NAMALWA (cell line): Measurements from ENCODE around the gene MYBPC3.
A peak's percentile ranks its signal among the peaks of the same experiment; 100 is the strongest.

Source experiments
- DNase-seq: peaks from one replicate; pipeline ENCODE4 v3.0.0-alpha.2; 2015; ENCODE audit warnings: low spot score

Gene MYBPC3

GRCh38 chr11:47384498-47384897 lies 32.0 kb upstream of the MYBPC3 start:
- no peak for DNase-seq

GRCh38 chr11:47383071-47383470 lies 30.6 kb upstream of the MYBPC3 start:
- DNase-seq: no peak

DNA sequence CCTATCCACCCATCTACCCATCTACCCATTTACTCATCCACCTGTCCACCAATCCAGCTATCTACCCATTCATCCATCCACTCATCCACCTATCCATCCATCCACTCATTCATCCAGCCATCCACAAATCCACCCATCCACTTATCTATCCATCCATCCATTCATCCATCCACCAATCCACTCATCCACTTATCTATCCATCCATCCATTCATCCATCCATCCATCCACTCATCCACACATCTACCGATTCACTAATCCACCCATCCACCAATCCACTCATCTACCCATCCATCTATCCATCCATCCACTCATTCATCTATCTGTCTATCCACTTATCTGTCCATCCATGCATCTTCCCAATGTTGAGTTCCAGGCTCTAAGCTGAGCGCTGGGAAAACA lies 27.6 kb upstream of the MYBPC3 start:
- no peak for DNase-seq

GRCh38 chr11:47379317-47379716 lies 26.8 kb upstream of the MYBPC3 start:
- no peak for DNase-seq

- DNase-seq: no peak
Observed at GRCh38 chr11:47378836-47379170, 26.3 kb upstream of the MYBPC3 start.

GRCh38 chr11:47378010-47378835 lies 25.7 kb upstream of the MYBPC3 start, which contains the start of gene SPI1:
TSS of gene SPI1 (minus strand) at chr11:47378547. CDS start at chr11:47378353, 194 bp downstream.
- peak; percentile 93 for DNase-seq

DNA sequence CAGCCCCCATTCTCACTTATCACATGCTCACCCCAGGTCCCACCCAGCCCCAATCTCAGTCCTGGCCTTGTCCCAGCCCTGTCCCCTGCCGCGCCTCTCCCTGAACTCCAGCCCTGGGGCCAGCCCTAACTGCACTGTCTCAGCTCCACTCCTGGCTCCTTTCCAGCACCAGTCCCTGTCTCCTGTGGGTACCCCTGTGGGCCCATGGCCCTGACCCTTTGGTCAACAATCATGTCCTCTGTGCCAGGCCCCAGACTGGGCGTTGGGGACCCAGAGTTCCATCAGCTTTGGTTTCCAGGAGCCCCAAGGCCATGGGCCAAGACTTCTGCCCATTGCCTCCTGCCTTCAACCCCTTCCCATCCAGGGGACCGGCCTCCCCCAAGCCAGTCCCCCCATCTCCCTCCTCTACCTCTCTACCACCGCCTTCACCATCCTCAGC lies 25.1 kb upstream of the MYBPC3 start:
- no peak for DNase-seq

DNA sequence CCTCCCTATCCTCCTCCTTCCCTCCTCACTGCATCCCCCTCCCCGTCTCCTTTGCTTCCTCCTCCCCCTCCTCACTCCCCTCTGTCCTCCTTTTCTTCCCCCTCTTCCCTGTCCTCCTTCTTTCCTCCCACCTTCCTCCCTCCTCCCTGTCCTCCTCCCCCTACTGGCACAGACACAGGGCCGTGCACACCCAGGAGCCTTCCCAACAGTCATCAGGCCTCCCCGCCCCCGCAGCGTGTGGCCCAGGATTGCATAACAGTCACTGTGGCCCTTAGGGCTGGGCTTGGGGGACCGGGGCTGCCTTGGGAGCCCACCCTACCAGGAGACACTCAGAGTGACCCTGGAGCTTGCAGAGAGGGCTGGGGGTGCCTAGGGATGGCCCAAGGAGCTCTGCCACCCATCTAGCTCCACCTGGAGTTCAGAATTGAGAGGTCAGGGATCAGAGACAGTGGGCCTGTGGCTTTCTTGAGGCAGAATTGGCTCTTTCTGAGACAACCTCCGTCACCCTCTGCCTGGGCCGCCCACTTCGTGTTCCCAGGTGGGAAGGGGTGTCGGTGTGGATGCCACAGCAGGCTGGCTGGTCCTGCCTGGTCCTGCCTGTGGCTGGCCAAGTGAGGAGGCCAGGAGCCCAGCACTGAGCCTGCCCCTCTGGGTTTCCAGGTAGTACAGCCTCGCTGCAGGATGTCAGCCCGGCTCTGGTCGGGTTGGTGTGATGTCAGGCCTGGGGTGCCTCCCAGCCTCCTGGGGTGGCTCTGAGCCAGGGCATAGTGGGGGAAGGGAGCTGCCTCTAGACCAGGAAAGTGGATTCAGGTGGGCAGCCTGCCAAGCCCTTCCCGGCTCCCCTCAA lies 24.2 kb upstream of the MYBPC3 start:
- peak; percentile 47 for DNase-seq

DNA sequence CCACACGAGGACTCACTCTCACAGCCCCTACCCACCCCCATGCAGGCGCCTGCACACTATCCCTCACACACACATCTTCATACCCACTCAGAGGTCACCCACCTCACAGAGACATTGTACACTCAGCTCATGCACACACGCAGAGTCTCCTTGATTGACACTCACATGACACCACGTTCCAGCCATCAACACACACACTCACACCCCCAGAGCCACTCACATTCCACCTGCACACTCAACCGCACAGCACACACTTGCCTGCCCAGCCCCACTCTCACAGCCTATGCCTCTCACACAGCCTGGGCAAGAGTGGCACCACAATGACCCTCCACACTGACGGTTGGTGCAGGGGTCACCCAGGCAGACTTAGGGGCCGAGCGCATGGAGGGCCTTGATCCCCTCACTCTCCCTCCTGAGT lies 23.6 kb upstream of the MYBPC3 start:
- DNase-seq: no peak

DNA sequence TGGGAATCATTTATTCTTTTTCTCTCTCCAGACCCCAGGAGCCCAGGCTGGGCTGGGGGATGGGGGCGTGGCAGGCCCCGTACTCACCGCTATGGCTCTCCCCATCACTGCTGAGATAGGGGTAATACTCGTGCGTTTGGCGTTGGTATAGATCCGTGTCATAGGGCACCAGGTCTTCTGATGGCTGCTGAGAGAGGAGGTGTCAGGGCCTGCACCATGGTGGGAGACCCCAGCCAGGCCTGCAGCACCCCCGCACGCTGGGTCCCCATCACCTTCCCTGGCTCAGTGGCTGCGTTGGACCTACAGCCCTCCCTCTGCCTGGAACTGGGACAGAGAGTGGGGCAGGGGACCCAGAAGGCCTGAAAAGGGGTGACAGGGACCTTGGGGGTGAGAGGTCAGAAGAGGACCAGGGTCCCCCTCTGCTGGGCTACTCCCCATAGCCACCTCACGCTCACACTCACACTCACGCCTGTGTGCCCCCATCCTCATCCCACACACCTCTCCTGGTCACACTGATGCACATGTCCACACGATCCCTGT lies 23.1 kb upstream of the MYBPC3 start:
- DNase-seq: no peak

GRCh38 chr11:47375020-47375419 lies 22.5 kb upstream of the MYBPC3 start:
- DNase-seq: no peak

GRCh38 chr11:47374720-47375019 lies 22.2 kb upstream of the MYBPC3 start:
- no peak for DNase-seq

DNA sequence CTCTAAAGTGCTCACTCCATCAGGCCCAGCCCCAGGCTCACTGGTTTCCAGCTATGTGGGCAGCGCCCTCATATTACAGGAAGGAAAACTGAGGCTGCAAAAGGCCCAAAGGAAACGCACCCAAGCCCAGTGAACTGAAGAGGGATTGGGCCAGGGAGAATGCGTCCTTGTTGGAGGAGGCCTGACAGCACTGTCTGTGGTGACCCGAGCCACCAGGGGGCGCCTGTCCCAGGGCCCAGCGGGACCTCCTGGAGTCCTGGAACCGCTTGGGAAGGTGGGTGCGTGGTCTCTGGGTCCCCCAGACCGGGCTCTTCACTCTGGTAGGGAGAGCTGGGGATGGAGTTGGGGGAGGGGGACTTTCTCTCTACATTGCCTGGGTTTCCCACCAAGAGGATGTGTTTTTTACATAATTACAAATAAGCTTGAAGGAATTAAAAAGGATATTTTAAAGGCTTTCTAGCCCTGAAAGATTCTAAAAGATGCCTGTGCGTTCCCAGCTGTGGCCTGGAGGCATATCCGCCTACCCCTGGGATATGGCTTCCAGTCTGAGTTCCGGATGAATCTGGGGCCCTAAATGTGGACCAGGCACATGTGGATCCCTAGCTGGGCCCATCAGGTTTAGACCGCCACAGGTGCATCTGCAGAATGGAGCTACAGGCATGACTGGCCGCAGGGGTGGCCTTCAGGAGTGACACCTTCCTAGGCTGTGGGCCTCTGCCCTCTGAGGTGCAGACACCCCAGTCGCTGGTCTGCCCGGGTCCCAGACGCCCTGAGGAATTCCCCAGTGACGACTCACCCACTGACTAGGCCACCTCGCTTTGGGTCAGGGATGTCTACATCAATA lies 21.6 kb upstream of the MYBPC3 start:
- DNase-seq: peak; percentile 80

- DNase-seq: no peak
Observed at GRCh38 chr11:47372422-47372821, 19.9 kb upstream of the MYBPC3 start.

DNA sequence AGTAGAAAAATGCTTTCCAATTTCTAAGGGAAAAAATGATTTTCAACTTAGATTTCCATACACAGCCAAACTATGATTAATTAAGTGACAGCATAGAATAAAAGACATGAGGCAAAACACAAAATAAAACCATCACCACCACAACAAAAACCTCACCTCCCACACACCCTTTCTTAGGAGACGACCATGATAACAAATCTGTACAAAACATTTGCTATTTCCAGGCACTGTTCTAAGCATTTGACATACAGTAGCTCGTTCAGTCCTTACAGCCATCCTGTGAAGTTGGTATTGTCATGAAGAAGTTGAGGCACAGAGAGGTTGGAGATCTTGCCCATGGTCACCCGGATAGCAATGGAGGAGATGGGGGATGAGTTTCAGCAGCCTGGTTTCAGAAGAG lies 17.2 kb upstream of the MYBPC3 start:
- no peak for DNase-seq

GRCh38 chr11:47366020-47366490 lies 13.6 kb upstream of the MYBPC3 start:
- DNase-seq: no peak

- DNase-seq: no peak
Observed at GRCh38 chr11:47361419-47361818, 8.9 kb upstream of the MYBPC3 start.

DNA sequence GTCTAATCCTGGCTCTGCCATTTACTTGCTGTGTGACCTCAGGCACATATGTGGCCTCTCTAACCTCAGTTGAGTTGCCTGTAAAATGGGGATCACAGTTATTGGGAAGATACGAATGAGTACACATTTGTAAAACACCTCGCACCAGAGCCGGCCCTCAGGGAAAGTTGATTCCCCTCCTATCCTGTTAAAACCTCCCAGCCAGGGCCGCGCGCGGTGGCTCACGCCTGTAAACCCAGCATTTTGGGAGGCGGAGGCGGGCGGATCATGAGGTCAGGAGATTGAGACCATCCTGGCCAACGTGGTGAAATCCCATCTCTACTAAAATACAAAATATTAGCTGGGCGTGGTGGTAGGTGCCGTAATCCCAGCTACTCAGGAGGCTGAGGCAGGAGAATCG lies 7.8 kb upstream of the MYBPC3 start:
- DNase-seq: no peak

DNA sequence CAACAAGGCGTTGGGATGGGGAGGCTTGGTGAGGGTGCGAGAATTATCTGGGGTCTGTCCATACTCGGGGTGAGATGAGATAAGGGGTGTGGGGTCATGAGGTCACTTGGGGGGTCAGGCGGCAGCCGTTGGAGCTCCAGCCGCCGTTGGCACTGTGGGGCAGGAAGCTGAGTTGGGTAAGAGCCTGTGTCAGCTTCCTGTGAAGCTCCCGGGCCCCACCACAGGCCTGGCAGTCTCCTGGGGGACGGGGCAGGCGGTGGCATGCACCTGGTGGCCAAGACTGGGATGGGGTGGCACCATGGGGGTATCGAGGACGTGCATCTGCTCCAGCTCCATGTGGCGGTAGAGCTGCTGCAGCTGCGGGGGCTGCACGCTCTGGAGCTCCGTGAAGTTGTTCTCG lies 7.1 kb upstream of the MYBPC3 start:
- DNase-seq: no peak

DNA sequence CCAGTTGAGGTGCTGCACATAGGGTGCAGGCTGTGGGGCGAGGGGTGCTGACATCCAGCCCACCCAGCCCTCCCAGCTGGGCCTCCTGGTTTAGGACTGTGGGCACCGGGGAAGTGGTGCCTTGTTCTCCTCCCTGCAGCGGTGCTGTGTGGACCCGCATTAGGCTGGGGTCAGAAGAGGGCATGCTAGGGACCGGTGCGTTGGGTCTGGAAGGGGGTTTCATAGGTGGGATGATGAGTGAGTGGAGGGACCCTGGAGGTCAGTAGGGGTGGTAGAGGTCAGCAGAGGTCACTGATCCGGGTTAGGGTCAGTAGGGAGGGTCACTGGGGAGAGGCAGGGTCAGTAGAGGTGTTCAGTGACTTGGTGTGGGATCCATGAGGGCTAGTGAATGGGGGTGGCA lies 6.7 kb upstream of the MYBPC3 start:
- DNase-seq: no peak

DNA sequence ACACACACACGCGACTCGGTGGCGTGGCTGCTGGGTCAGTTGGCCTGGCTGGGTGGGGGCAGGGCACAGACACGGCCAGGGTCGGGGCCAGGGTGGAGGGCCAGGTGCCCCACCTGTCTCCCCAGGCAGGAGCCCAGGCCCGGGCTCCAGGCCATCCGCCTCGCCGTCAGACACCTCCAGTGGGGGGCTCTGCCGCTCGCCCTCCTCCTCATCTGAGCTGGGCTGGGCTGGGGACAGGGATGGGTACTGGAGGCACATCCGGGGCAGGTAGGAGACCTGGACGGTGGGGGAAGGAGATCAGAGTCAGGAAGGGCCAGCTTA lies 6.2 kb upstream of the MYBPC3 start:
- no peak for DNase-seq

GRCh38 chr11:47357985-47358730 lies 5.7 kb upstream of the MYBPC3 start:
- no peak for DNase-seq
